ENCODE data around the gene C12orf42.
A peak's percentile ranks its signal among the peaks of the same experiment; 100 is the strongest.

C12orf42 gene

DNA sequence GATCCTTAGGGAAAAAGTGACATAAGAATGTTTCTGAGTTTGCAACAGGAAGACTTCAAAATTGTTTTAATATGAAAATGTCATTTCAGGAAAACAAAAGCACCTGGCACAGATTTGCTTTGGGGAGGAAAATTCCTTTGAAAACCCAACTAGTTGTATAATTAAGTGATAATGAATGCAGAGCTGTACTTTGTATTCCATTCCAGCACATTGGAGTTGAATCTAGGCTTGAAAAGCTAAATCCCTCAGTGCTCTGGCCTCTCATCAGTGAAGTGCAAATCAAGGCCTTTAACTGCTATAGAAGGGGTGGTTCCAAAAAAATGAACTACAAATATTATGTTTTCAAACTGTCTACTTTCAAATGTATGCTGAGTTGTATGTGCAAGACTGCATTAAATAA is 19.6 kb upstream of the C12orf42 start:
- no peak for DNase-seq (ENCODE audit: low read depth)
- H3K4me3 ChIP-seq (ENCODE audit: low read length): no peak overlapping the region
- TF ChIP-seq, protein P1, sequence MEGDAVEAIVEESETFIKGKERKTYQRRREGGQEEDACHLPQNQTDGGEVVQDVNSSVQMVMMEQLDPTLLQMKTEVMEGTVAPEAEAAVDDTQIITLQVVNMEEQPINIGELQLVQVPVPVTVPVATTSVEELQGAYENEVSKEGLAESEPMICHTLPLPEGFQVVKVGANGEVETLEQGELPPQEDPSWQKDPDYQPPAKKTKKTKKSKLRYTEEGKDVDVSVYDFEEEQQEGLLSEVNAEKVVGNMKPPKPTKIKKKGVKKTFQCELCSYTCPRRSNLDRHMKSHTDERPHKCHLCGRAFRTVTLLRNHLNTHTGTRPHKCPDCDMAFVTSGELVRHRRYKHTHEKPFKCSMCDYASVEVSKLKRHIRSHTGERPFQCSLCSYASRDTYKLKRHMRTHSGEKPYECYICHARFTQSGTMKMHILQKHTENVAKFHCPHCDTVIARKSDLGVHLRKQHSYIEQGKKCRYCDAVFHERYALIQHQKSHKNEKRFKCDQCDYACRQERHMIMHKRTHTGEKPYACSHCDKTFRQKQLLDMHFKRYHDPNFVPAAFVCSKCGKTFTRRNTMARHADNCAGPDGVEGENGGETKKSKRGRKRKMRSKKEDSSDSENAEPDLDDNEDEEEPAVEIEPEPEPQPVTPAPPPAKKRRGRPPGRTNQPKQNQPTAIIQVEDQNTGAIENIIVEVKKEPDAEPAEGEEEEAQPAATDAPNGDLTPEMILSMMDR (conservative IDR thresholded peaks at IDR 0.05; ENCODE audit: low read depth, low read length): no peak

DNA sequence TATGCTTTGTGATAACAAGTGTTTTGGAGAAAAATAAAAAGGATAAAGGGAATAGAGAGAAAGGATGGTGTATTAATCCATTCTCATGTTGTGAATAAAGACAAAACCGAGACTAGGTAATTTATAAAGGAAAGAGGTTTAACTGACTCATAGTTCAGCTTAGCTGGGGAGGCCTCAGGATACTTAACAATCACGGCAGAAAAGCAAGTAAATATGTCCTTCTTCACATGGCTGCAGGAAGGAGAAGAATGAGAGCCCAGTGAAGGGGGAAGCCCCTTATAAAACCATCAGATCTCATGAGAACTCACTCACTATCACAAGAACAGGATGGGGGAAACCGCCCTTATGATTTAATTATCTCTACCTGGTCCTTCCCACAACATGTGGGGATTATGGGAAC is 18.1 kb upstream of the C12orf42 start:
- H3K4me3 ChIP-seq (ENCODE audit: low read length): no peak overlapping the region
- no peak for DNase-seq (ENCODE audit: low read depth)
- TF ChIP-seq, protein P1 (conservative IDR thresholded peaks at IDR 0.05; ENCODE audit: low read depth, low read length): no peak

DNA sequence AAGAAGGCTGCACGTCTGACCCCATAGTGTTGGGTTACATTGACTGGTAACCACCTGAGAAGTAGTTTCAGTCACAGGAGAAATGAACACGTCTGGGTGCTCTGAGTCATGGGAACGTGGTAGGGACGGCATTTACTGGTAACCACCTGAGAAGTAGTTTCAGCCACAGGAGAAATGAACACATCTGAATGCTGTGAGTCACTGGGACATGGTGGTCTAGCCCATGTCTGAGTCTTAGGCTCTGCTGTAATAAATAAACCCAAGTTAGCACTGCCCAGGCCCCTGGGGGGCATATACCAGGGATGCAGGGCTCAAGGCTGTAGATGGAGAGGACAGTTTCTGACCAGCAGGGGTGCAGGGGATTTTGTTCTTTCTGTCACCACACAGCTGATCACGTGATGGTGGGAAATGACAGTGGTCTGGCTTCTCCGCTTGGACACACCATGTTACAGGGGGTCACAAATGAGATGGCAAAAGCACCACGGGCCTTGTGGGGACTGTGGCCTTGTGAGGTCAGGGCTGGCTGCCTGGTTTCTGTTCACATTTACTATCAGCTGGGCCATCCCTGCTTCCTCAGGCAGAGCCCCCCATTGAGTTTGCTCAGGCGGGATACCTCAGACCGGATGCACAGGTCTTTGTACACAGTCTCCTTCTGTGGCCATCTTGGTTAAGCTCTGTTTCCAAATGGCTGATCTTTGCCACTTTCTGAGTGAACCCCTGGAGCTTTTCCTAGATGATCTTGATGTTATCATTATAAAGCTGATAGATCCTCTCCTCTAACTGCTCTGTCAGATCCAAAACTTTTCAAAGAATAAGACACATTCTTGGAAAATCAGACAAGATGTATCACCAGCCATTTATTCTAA is 9.8 kb upstream of the C12orf42 start:
- no peak for DNase-seq (ENCODE audit: low read depth)
- TF ChIP-seq, protein P1 (conservative IDR thresholded peaks at IDR 0.05; ENCODE audit: low read depth, low read length): no peak
- H3K4me3 ChIP-seq (ENCODE audit: low read length): no peak overlapping the region

DNA sequence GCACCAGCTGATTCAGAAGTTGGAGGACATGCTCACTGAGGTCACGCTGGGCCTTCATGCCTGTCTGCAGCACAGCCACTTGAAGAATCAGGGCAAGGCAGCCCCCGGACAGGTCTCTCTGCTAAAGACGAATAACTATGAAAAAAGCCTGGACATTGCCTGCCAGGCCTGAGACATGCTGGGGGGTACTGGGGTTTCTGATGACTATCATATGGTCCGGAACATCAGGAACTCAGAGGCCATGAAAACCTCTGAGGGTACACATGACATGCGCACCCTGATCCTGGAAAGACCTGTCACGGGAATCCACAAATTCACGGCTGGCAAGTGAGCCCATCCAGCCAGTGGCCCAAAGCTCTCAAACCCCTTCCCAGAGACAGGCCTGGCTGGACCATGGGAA is 8.8 kb upstream of the C12orf42 start:
- no peak for DNase-seq (ENCODE audit: low read depth)
- TF ChIP-seq, protein P1 (conservative IDR thresholded peaks at IDR 0.05; ENCODE audit: low read depth, low read length): no peak
- H3K4me3 ChIP-seq (ENCODE audit: low read length): no peak overlapping the region

DNA sequence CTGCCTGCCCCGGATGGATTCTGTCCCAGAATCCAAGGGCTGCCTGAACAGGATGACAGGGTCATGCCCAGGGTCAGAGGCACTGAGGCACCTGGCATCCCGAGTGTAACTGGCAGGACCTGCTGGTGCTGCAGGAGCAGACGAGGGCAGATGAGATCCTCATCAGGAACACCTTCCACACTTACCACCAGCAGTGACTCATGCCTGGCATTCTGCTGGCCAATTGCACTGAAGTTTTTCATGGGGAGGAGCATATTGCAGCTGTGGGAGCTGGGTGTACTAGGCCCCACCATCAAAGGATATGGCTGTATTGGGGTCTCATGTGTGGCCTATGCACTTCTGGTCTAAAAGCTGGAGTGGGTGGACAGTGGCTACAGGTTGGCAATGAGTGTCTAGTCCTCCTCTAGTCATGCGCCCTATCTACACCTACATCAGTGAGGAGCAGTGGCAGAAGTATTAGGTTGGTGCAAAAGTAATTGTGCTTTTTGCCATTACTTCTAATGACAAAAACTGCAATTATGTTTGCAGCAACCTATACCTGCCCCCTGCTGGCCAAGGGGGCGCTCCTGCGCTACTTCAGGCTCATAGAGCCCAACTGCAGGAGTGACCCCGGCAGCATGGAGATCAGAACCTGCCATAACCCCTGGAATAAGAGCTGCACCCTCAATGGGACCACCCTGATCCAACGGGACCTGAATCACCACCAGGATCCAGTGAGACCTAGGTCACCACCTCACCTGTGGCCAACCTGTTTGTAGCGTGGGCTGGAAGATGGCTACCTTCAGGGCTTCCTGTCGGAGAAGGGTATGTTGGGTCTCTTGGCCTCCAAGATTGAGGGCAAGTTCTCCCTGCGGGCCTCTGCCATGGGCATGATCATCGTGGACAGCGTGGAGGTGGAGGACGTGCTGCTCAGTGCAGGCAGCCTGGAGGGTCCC is 8.0 kb upstream of the C12orf42 start:
- DNase-seq (ENCODE audit: low read depth): no peak
- H3K4me3 ChIP-seq (ENCODE audit: low read length): no peak overlapping the region
- TF ChIP-seq, protein P1 (conservative IDR thresholded peaks at IDR 0.05; ENCODE audit: low read depth, low read length): peak; percentile 48

DNA sequence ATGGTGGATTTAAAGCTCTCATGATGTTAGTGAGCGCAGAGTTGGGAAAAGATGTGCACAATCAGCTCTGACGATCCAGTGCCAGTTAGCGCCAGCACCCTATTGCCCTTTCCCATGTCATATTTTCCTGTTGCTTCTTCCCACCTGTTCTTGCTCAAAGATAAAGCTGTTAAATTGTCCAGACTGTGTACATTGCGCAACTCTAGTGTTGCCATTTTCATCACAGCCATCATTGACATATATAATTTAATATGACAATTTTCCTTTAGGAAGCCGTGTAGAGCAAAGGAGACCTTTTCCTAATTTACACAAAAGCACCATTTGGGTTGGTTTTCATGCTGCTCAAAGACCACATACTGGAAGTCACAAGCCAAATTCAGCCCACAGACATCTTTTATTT is 5.7 kb upstream of the C12orf42 start:
- no peak for DNase-seq (ENCODE audit: low read depth)
- TF ChIP-seq, protein P1 (conservative IDR thresholded peaks at IDR 0.05; ENCODE audit: low read depth, low read length): no peak

More for the DNA sequence above, 5.7 kb upstream of the C12orf42 start:
- no peak overlapping the region for H3K4me3 ChIP-seq (ENCODE audit: low read length)

Measured in retinal pigment epithelial cell (primary cell).